ENCODE data around the gene VPS52. TPM values are rescaled to one million over a fixed set of nuclear protein-coding genes. Genes with fewer than 3 reads are reported as not detected.

Gene VPS52
- total RNA-seq, 2 experiments from 2014 or later = 50.4 to 73.5 TPM

DNA sequence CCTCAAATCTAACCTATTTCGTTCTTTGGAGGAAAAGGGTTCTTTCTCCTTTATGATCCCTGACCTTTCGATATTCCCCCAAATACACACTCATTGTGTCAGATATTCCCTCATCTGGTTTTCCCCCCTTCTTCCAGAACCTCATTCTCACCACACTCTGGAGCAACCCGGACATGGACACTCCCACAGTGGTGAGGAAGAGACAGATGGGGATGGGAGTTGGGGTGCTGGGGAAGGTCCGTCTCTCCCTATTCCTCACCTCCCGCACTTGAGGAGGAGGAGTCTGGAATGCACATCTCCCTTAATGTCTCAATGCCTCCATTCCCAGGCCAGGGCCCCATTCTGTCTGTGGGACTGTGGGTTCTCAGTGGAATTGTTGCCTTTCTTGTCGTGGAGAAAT, 69.7 kb downstream of the VPS52 start:
- intact Hi-C loops (cut with micrococcal nuclease; ENCODE audit: unreplicated experiment) = loop anchor here (2.0 to 10.0 kb wide), 2 partner anchors 71 to 213 kb away; partner anchors contain the start of genes CUTA, PHF1 and RPS18
- Histone ChIP-seq H2AFZ (ENCODE audit: low read length) (no peak overlapping the region), H3K4me1 (ENCODE audit: insufficient read depth, low read length, poor library complexity, severe bottlenecking) (peaks cover 63% of the 10 kb centered on the region), H4K20me1 (ENCODE audit: insufficient read depth, low read length) (no peaks in the 10 kb centered on the region; the same call in 1 of the 2 replicates), H3K79me2 (ENCODE audit: insufficient read depth, low read depth, low read length) (peaks cover 28% of the 10 kb centered on the region; the same call in 1 of the 2 replicates), H3K9me2 (ENCODE audit: insufficient read depth, low read length) (no peaks in the 10 kb centered on the region), H3K9me3 (ENCODE audit: low read length) (no peaks in the 10 kb centered on the region), H3K4me3 (ENCODE audit: low read depth, low read length, poor library complexity, severe bottlenecking) (peak overlapping the region; percentile 96), H3K27ac (ENCODE audit: low read depth, low read length, poor library complexity, severe bottlenecking) (no peak overlapping the region), H3K36me3 (ENCODE audit: insufficient read depth, low read length) (peaks cover 36% of the 10 kb centered on the region), H3K4me2 (ENCODE audit: low read length) (peak overlapping the region; percentile 100)
- TF ChIP-seq, protein P1, sequence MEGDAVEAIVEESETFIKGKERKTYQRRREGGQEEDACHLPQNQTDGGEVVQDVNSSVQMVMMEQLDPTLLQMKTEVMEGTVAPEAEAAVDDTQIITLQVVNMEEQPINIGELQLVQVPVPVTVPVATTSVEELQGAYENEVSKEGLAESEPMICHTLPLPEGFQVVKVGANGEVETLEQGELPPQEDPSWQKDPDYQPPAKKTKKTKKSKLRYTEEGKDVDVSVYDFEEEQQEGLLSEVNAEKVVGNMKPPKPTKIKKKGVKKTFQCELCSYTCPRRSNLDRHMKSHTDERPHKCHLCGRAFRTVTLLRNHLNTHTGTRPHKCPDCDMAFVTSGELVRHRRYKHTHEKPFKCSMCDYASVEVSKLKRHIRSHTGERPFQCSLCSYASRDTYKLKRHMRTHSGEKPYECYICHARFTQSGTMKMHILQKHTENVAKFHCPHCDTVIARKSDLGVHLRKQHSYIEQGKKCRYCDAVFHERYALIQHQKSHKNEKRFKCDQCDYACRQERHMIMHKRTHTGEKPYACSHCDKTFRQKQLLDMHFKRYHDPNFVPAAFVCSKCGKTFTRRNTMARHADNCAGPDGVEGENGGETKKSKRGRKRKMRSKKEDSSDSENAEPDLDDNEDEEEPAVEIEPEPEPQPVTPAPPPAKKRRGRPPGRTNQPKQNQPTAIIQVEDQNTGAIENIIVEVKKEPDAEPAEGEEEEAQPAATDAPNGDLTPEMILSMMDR (conservative IDR thresholded peaks at IDR 0.05; ENCODE audit: low read length) = no peak
- no peak for TF ChIP-seq EZH2phosphoT487 (IDR thresholded peaks at IDR 0.05; ENCODE audit: borderline replicate concordance, low read depth, low read length)
- POLR2A ChIA-PET = no interaction called here
- no peak for DNase-seq (ENCODE audit: low spot score)
- CTCF ChIA-PET (ENCODE audit: unreplicated experiment) = no interaction called here
- no TSS peak for BruUV-seq (replicated peaks)

DNA sequence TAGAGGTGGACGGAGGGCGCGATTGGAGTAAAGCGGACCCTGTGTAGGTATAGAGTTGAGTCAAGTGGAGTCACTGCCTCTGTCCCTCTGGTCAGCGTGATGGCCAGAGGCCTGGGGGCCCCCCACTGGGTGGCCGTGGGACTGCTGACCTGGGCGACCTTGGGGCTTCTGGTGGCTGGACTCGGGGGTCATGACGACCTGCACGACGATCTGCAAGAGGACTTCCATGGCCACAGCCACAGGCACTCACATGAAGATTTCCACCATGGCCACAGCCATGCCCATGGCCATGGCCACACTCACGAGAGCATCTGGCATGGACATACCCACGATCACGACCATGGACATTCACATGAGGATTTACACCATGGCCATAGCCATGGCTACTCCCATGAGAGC, 70.5 kb downstream of the VPS52 start:
- peaks cover 63% of the 10 kb centered on the region for H3K4me1 ChIP-seq (ENCODE audit: insufficient read depth, low read length, poor library complexity, severe bottlenecking)

More for the DNA sequence above, 70.5 kb downstream of the VPS52 start:
- Histone ChIP-seq H3K79me2 (ENCODE audit: insufficient read depth, low read depth, low read length) (peaks cover 28% of the 10 kb centered on the region; the same call in 1 of the 2 replicates), H4K20me1 (ENCODE audit: insufficient read depth, low read length) (no peaks in the 10 kb centered on the region; the same call in 1 of the 2 replicates), H3K4me3 (ENCODE audit: low read depth, low read length, poor library complexity, severe bottlenecking) (peak overlapping the region; percentile 96), H3K9me2 (ENCODE audit: insufficient read depth, low read length) (no peaks in the 10 kb centered on the region), H3K27ac (ENCODE audit: low read depth, low read length, poor library complexity, severe bottlenecking) (peak overlapping the region; percentile 77), H3K9me3 (ENCODE audit: low read length) (no peaks in the 10 kb centered on the region), H3K36me3 (ENCODE audit: insufficient read depth, low read length) (peaks cover 44% of the 10 kb centered on the region), H2AFZ (ENCODE audit: low read length) (peak overlapping the region; percentile 79; the same call in 1 of the 2 replicates), H3K4me2 (ENCODE audit: low read length) (peak overlapping the region; percentile 100)
- TF ChIP-seq EZH2phosphoT487 (IDR thresholded peaks at IDR 0.05; ENCODE audit: borderline replicate concordance, low read depth, low read length) = no peak
- TF ChIP-seq, protein P1 (conservative IDR thresholded peaks at IDR 0.05; ENCODE audit: low read length) = 0 out of 2 replicates have a peak, but pooled peaks have one; percentile 16
- DNase-seq (ENCODE audit: low spot score) = no peak
- intact Hi-C loops (cut with micrococcal nuclease; ENCODE audit: unreplicated experiment) = loop anchor here (2.0 to 10.0 kb wide), 2 partner anchors 72 to 214 kb away; partner anchors contain the start of genes CUTA, PHF1 and RPS18
- CTCF ChIA-PET (ENCODE audit: unreplicated experiment) = no interaction called here
- POLR2A ChIA-PET = no interaction called here
- TSS peak; percentile 91 for BruUV-seq (replicated peaks)

Small RNA genes lying within 50 kb of the gene (microRNA-seq; reads per million reads assigned to microRNA genes)
- gene MIR219A1 (ENCODE audit: borderline replicate concordance) = 2.3 reads per million
- gene MIR6834 (ENCODE audit: borderline replicate concordance) = not detected
- not detected for gene MIR6873 (ENCODE audit: borderline replicate concordance)

Small RNA genes lying within 50 kb of the gene (small RNA-seq; reads per million reads assigned to genes)
- gene MIR219A1 = not detected

Other genes starting within 250 kb of the VPS52 start
- 306 and 388 TPM in 2 replicates for gene HLA-DPA1, start 198.2 kb downstream of the VPS52 start, total RNA-seq (2014; rRNA removed; shearing (Covaris generic))
- 253 and 256 TPM in 2 replicates for gene HLA-DPA1, start 198.2 kb downstream of the VPS52 start, total RNA-seq (2022)
- 117 and 139 TPM in 2 replicates for gene HLA-DPB1, start 195.9 kb downstream of the VPS52 start, total RNA-seq (2014; rRNA removed; shearing (Covaris generic))
- 74.5 and 78.5 TPM in 2 replicates for gene HLA-DPB1, start 195.9 kb downstream of the VPS52 start, total RNA-seq (2022)
- gene COL11A2, start 79.4 kb downstream of the VPS52 start, total RNA-seq (2014; rRNA removed; shearing (Covaris generic)) = 3.5 and 5.2 TPM in 2 replicates
- 4.5 and 4.6 TPM in 2 replicates for gene COL11A2, start 79.4 kb downstream of the VPS52 start, total RNA-seq (2022)
- gene RXRB, start 71.2 kb downstream of the VPS52 start, total RNA-seq (2014; rRNA removed; shearing (Covaris generic)) = 30.6 and 32.5 TPM in 2 replicates
- gene RXRB, start 71.2 kb downstream of the VPS52 start, total RNA-seq (2022) = 47.3 and 48.5 TPM in 2 replicates
- gene SLC39A7, start 71.0 kb downstream of the VPS52 start, total RNA-seq (2014; rRNA removed; shearing (Covaris generic)) = 22.9 and 29.2 TPM in 2 replicates
- gene SLC39A7, start 71.0 kb downstream of the VPS52 start, total RNA-seq (2022) = 48.3 and 53.2 TPM in 2 replicates
- 11.6 and 21.4 TPM in 2 replicates for gene HSD17B8, start 67.2 kb downstream of the VPS52 start, total RNA-seq (2014; rRNA removed; shearing (Covaris generic))
- 18.8 and 23.5 TPM in 2 replicates for gene HSD17B8, start 67.2 kb downstream of the VPS52 start, total RNA-seq (2022)
- 25.0 and 31.8 TPM in 2 replicates for gene RING1, start 63.4 kb downstream of the VPS52 start, total RNA-seq (2014; rRNA removed; shearing (Covaris generic))
- gene RING1, start 63.4 kb downstream of the VPS52 start, total RNA-seq (2022) = 40.0 and 42.7 TPM in 2 replicates
- 7,191 and 8,620 TPM in 2 replicates for gene RPS18, start 199 bp upstream of the VPS52 start, total RNA-seq (2014; rRNA removed; shearing (Covaris generic))
- 4,034 and 4,317 TPM in 2 replicates for gene RPS18, start 199 bp upstream of the VPS52 start, total RNA-seq (2022)
- gene B3GALT4, start 5.2 kb upstream of the VPS52 start, total RNA-seq (2014; rRNA removed; shearing (Covaris generic)) = 13.1 and 14.2 TPM in 2 replicates
- gene B3GALT4, start 5.2 kb upstream of the VPS52 start, total RNA-seq (2022) = 14.1 and 17.3 TPM in 2 replicates
- gene WDR46, start 17.4 kb upstream of the VPS52 start, total RNA-seq (2014; rRNA removed; shearing (Covaris generic)) = 127 and 129 TPM in 2 replicates
- 71.4 and 83.3 TPM in 2 replicates for gene WDR46, start 17.4 kb upstream of the VPS52 start, total RNA-seq (2022)
- 72.5 and 112 TPM in 2 replicates for gene PFDN6, start 17.7 kb upstream of the VPS52 start, total RNA-seq (2014; rRNA removed; shearing (Covaris generic))
- gene PFDN6, start 17.7 kb upstream of the VPS52 start, total RNA-seq (2022) = 65.4 and 90.6 TPM in 2 replicates
- 27.2 and 27.3 TPM in 2 replicates for gene RGL2, start 27.1 kb upstream of the VPS52 start, total RNA-seq (2014; rRNA removed; shearing (Covaris generic))
- 67.1 and 67.6 TPM in 2 replicates for gene RGL2, start 27.1 kb upstream of the VPS52 start, total RNA-seq (2022)
- 73.6 and 106 TPM in 2 replicates for gene TAPBP, start 42.2 kb upstream of the VPS52 start, total RNA-seq (2014; rRNA removed; shearing (Covaris generic))
- gene TAPBP, start 42.2 kb upstream of the VPS52 start, total RNA-seq (2022) = 148 and 150 TPM in 2 replicates
- gene ZBTB22, start 45.9 kb upstream of the VPS52 start, total RNA-seq (2014; rRNA removed; shearing (Covaris generic)) = 17.4 and 21.6 TPM in 2 replicates
- gene ZBTB22, start 45.9 kb upstream of the VPS52 start, total RNA-seq (2022) = 14.1 and 18.5 TPM in 2 replicates
- 77.5 and 79.2 TPM in 2 replicates for gene DAXX, start 51.1 kb upstream of the VPS52 start, total RNA-seq (2014; rRNA removed; shearing (Covaris generic))
- gene DAXX, start 51.1 kb upstream of the VPS52 start, total RNA-seq (2022) = 93.3 and 97.8 TPM in 2 replicates
- 133 and 138 TPM in 2 replicates for gene KIFC1, start 119.9 kb upstream of the VPS52 start, total RNA-seq (2014; rRNA removed; shearing (Covaris generic))
- gene KIFC1, start 119.9 kb upstream of the VPS52 start, total RNA-seq (2022) = 167 and 176 TPM in 2 replicates
- gene PHF1, start 139.1 kb upstream of the VPS52 start, total RNA-seq (2014; rRNA removed; shearing (Covaris generic)) = 19.9 and 21.4 TPM in 2 replicates
- 30.2 and 35.0 TPM in 2 replicates for gene PHF1, start 139.1 kb upstream of the VPS52 start, total RNA-seq (2022)
- gene CUTA, start 146.2 kb upstream of the VPS52 start, total RNA-seq (2014; rRNA removed; shearing (Covaris generic)) = 147 and 164 TPM in 2 replicates
- gene CUTA, start 146.2 kb upstream of the VPS52 start, total RNA-seq (2022) = 165 and 175 TPM in 2 replicates
- gene SYNGAP1, start 148.2 kb upstream of the VPS52 start, total RNA-seq (2014; rRNA removed; shearing (Covaris generic)) = 5.4 and 5.6 TPM in 2 replicates
- 30.7 and 32.3 TPM in 2 replicates for gene SYNGAP1, start 148.2 kb upstream of the VPS52 start, total RNA-seq (2022)
- 7.7 and 11.2 TPM in 2 replicates for gene ZBTB9, start 182.7 kb upstream of the VPS52 start, total RNA-seq (2014; rRNA removed; shearing (Covaris generic))
- gene ZBTB9, start 182.7 kb upstream of the VPS52 start, total RNA-seq (2022) = 6.8 and 7.3 TPM in 2 replicates